RWPE1 (cell line): ENCODE results near the gene MAG.

Experiments used
- CTCF ChIA-PET: fragments of 350-600 bp; sonication (Branson Sonifier 250); formaldehyde crosslinking; extraction: SDS; loops from one replicate; lab custom pipeline; 2021; lab: Yijun Ruan, JAX
- POLR2A ChIA-PET: fragments of 400-600 bp; formaldehyde crosslinking; extraction: SDS; loops from one replicate; lab custom pipeline; 2020; ENCODE audit warnings: antibody characterized with exemption; ENCODE audit not compliant: low non-redundant PET; lab: Yijun Ruan, JAX
- DNase-seq: peaks from one replicate; pipeline ENCODE4 v3.0.0; 2012; ENCODE audit warnings: low spot score
- H3K27ac ChIP-seq: fragments of 450-650 bp; 2 replicates; pipeline ENCODE4 v1.5.1; 2017
- CTCF ChIP-seq: fragments of 450-650 bp; conservative IDR thresholded peaks from 2 replicates; pipeline ENCODE4 v1.5.1; 2017; ENCODE audit warnings: low read depth, mild to moderate bottlenecking

MAG gene

GRCh38 chr19:35330475-35330874, 38.5 kb downstream of the MAG start:
- POLR2A ChIA-PET: no interaction called here
- H3K27ac ChIP-seq: no peak overlapping the region
- CTCF ChIA-PET: no interaction called here
- TF ChIP-seq CTCF: no peak
- no peak for DNase-seq

GRCh38 chr19:35331551-35332214, 39.7 kb downstream of the MAG start:
- ChIA-PET POLR2A (no interaction called here), CTCF (interaction anchor here (1.1 kb wide), 1 partner anchor 21 kb away, joined by 3 read pairs; no protein-coding TSS in a partner anchor)
- TF ChIP-seq CTCF: no peak
- H3K27ac ChIP-seq: no peak overlapping the region
- DNase-seq: no peak

- H3K27ac ChIP-seq: no peak overlapping the region
- ChIA-PET POLR2A (no interaction called here), CTCF (interaction anchor here (0.6 to 1.1 kb wide), 3 partner anchors 20 to 273 kb away, joined by 3 to 4 read pairs (median 3); no protein-coding TSS in a partner anchor)
- DNase-seq: no peak
- no peak for TF ChIP-seq CTCF
Observed at GRCh38 chr19:35332817-35333216, 40.9 kb downstream of the MAG start.

DNA sequence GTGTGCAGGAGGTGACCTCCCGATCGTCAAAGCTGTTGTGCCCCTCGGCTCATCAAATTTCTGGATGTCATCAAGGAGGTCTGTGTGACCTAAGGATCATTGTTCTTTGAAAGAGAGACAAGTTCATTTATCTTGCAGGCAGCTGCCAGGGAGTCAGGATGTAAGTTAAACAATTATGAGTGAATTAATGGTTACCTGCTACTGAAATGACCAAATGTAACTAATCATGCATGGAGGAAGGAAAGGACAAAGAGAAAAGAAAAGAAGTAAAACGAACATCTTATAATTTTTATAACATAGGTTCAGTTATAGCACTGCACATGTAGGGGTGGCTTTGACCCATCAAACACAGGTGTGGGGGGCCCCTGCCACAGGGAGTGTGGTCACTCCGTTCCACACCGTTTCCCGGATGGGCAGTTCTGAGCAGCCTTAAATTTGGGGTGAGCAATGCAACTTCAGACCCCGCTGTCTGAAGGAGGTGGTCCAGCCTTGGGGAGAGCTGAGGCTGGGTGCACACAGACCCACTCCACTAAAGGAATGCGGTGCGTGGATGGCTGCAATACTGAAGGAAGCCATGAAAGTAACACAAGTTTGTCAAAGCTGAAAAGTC, 42.3 kb downstream of the MAG start:
- no peak for DNase-seq
- no peak overlapping the region for H3K27ac ChIP-seq
- TF ChIP-seq CTCF: no peak
- POLR2A ChIA-PET: no interaction called here
- CTCF ChIA-PET: interaction anchor here (1.0 kb wide), 1 partner anchor 19 kb away, joined by 3 read pairs; no protein-coding TSS in a partner anchor

DNA sequence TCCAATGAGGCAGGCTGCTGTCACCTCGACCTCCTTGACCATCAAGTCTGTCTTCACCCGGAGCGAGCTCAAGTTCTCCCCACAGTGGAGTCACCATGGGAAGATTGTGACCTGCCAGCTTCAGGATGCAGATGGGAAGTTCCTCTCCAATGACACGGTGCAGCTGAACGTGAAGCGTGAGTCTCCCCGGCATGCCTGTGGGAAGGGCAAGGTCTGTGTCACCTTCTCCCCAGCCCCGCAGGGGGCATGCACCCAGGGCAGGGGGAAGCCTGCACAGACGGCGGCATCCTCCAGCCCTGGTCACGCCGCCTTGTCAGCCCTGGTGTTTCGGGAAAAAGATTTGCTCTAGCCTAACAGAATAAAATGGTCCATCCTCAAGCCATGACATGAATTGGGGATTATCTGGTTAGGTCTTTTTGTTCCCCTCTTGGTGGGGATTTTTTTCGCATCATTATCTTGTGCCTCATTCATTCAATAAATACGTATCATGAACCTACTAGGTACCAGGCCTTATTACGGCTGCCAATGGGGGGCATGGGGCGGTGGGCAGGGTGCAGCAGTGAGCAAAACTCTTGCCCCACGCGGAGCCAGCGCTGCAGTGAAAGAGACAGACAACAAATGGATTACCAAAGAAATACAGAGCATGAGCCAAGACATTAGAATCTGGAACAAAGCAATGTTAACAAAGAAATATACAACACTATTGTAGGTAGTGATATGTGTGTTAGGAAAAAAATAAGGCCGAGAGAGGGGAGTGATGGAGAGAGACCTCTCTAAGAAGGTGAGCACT, 44.4 kb downstream of the MAG start:
- no peak overlapping the region for H3K27ac ChIP-seq
- no peak for TF ChIP-seq CTCF
- POLR2A ChIA-PET: no interaction called here
- no peak for DNase-seq
- CTCF ChIA-PET: no interaction called here
